Keratinocyte (primary cell): ENCODE results near the gene TIGD6.

Experiments used
- CTCF ChIP-seq, 3 experiments: IDR thresholded peaks in 1 of 3; conservative IDR thresholded peaks in 1 of 3; optimal IDR thresholded peaks in 1 of 3; 2 replicates in 2 of 3; 3 replicates in 1 of 3; pipeline versions ENCODE3 to v1.5.1; 2011; ENCODE audit warnings: low read length in 3 of 3, mild to moderate bottlenecking in 3 of 3, moderate library complexity in 2 of 3, control low read depth in 1 of 3, inconsistent platforms in 1 of 3; ENCODE audit not compliant: insufficient read depth in 2 of 3; ENCODE audit errors: extremely low read depth in 1 of 3
- EZH2 ChIP-seq: IDR thresholded peaks from one replicate; pipeline ENCODE4 v1.6.1; 2012; ENCODE audit warnings: inconsistent platforms, mild to moderate bottlenecking, low read length, moderate library complexity

DNA sequence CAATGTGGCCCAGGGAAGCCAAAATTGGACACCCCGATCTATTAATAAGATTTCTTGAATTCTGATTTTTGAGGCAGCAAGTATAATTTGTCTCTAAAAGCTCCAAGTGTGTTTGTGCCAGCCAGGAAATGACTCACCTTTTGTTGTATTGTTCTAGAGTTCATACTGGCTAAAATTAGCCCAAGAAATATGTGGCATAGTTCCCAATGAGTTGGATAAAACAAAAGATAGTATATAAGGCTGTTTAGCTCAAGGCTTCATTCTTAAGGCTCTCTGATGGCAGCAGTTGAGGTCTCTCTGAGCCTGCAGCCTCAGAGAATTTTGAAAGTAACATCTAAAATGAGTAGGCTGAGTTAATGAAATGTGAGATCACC is 21.7 kb upstream of the TIGD6 start:
- TF ChIP-seq CTCF (optimal IDR thresholded peaks at IDR 0.05 in 1 of 3, IDR thresholded peaks at IDR 0.05 in 1 of 3, conservative IDR thresholded peaks at IDR 0.05 in 1 of 3; ENCODE audit: extremely low read depth in 1 of 3, insufficient read depth in 2 of 3, low read length in 3 of 3) (no peak), EZH2 (no peak)
